ENCODE measurements around the gene MEIOC.

MEIOC gene

DNA sequence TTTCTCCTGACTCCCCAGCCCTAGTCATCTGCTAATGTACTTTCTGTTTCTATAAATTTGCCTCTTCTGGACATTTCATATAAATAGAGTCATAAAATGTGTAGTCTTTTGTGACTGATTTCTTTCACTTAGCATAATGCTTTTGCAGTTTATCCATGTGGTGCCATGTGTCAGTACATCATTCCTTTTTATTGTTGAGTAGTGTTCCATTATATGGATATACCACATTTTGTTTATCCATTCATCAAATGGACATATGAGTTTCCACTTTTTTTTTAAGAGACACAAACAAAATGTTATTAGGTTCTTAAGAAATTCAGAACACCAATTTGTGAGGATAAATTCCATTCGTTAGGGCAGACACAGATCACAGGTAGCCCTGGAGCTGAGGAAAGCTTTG lies 63.2 kb downstream of the MEIOC start:
- DNase-seq = no peak

DNA sequence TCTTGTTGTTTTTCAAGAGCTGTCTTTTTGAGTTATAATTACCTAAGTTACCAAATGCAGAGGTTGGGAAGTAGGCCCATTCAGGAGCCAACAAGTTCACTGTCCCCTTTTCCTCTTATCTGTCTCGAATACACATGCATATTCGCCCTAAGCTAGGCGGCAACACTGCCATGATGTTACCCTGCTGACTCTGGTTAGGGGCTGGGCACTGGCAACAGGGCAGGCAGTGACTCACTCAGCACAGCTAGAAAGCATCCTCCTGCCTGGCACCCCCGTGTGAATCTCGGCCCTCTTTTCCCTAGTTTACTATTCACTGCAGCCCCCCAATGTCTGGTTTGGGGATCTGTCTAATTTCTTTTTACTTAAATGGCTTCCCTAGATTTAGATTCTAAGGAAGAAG lies 66.0 kb downstream of the MEIOC start:
- DNase-seq = no peak

Measured in activated T-cell treated with anti-CD3 and anti-CD28 coated beads, Interleukin-2, amount 50 U/mL, for 48 hours (primary cell).